GM19328 (cell line): ENCODE measurements around the gene PCTP.
A peak's percentile ranks its signal among the peaks of the same experiment; 100 is the strongest.

ENCODE experiments used
- ATAC-seq: cut with Tn5 transposase; IDR thresholded peaks from one replicate; pipeline ENCODE4 v1.9.1; 2021; ENCODE audit warnings: mild to moderate bottlenecking, moderate library complexity; ENCODE audit not compliant: unreplicated experiment

The PCTP gene

GRCh38 chr17:55727275-55727674 is 23.6 kb upstream of the PCTP start:
- ATAC-seq, result no peak

- ATAC-seq, result no peak
These were observed 22.9 kb upstream of the PCTP start for GRCh38 chr17:55727920-55728319.

- ATAC-seq, result no peak
These were observed 22.5 kb upstream of the PCTP start for GRCh38 chr17:55728361-55728760.

GRCh38 chr17:55728833-55729232 is 22.0 kb upstream of the PCTP start:
- no peak for ATAC-seq

- no peak for ATAC-seq
These were observed 21.4 kb upstream of the PCTP start for GRCh38 chr17:55729484-55729883.

GRCh38 chr17:55730380-55730779 is 20.5 kb upstream of the PCTP start:
- ATAC-seq, result no peak

GRCh38 chr17:55730808-55731207 is 20.0 kb upstream of the PCTP start:
- no peak for ATAC-seq

GRCh38 chr17:55731586-55732250 is 19.1 kb upstream of the PCTP start:
- ATAC-seq, result no peak

- no peak for ATAC-seq
These were observed 16.6 kb upstream of the PCTP start for GRCh38 chr17:55734128-55734781.

- no peak for ATAC-seq
These were observed 15.0 kb upstream of the PCTP start for GRCh38 chr17:55735731-55736405.

GRCh38 chr17:55737976-55738501 is 12.8 kb upstream of the PCTP start:
- ATAC-seq, result no peak

- no peak for ATAC-seq
These were observed 10.1 kb upstream of the PCTP start for GRCh38 chr17:55740511-55741355.

- ATAC-seq, result no peak
These were observed 9.5 kb upstream of the PCTP start for GRCh38 chr17:55741356-55741700.

- ATAC-seq, result peak; percentile 83
These were observed 8.4 kb upstream of the PCTP start for GRCh38 chr17:55742272-55743102.

- ATAC-seq, result peak; percentile 18
These were observed 7.7 kb upstream of the PCTP start for GRCh38 chr17:55743103-55743679.

GRCh38 chr17:55745258-55745657 is 5.6 kb upstream of the PCTP start:
- ATAC-seq, result no peak

- ATAC-seq, result no peak
These were observed 4.4 kb upstream of the PCTP start for GRCh38 chr17:55746466-55746865.

- ATAC-seq, result no peak
These were observed 3.6 kb upstream of the PCTP start for GRCh38 chr17:55747209-55747608.

GRCh38 chr17:55748841-55749240 is 2.0 kb upstream of the PCTP start:
- ATAC-seq, result no peak

- ATAC-seq, result no peak
These were observed 866 bp upstream of the PCTP start for GRCh38 chr17:55749985-55750384.
